Thyroid gland (tissue), 4 donors: ENCODE measurements around the gene ITFG1.

Experiments
- POLR2A ChIP-seq, 2 donors: fragments of 450-650 bp; IDR thresholded peaks; one replicate each; pipeline ENCODE4 v1.6.1; 2017; ENCODE audit warnings: antibody characterized with exemption in 2 of 2, mild to moderate bottlenecking in 2 of 2, moderate library complexity in 1 of 2
- TF ChIP-seq, protein P1 (sequence below), 6 experiments: fragments of 200-600 bp in 3 of 6; fragments of 450-650 bp in 3 of 6; sonication (generic) in 3 of 6; IDR thresholded peaks; one replicate each; pipeline ENCODE4 v1.5.1; 2016 to 2019; ENCODE audit warnings: antibody characterized with exemption in 6 of 6, mild to moderate bottlenecking in 2 of 6, inconsistent platforms in 1 of 6, moderate library complexity in 1 of 6

DNA sequence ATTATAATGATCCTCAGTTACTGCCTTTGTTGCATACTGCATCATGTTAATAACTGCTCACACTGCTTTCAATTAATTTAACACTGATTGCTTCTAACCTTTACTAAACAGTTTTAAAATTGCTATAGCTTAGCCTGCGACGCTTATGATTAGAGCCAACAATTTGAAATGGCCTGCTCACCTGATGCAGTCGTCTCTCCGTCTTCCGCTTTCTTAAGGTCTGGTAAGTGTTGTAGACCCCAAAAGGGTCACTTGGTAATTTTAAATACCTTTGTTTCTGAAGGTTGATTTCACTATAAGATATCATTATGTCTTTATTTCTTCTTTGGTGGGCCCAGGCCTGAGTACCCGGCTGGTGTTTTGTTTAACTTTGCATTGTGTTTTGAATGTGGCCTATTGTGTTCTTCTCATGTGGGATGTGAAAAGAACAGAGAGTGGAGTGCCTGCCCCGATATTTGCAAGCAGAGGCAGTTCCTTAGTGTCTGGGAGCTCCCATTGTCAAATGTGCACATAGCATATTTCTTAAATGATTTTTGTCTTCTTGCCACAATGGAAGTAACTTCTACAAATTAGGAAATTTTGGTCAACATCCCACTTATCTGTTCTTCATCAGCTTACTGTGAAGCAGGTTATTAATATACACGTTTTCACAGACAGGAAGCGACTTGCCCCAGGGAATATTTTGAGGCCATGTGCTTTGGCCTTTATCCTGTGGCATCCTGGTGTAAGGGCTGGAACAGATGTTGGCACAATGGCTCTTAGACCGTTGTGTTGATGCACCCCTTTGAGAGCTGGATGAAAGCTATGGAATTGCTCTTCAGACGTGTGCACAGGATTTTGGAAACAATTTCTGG lies 3.1 kb upstream of the ITFG1 start:
- TF ChIP-seq, protein P1, sequence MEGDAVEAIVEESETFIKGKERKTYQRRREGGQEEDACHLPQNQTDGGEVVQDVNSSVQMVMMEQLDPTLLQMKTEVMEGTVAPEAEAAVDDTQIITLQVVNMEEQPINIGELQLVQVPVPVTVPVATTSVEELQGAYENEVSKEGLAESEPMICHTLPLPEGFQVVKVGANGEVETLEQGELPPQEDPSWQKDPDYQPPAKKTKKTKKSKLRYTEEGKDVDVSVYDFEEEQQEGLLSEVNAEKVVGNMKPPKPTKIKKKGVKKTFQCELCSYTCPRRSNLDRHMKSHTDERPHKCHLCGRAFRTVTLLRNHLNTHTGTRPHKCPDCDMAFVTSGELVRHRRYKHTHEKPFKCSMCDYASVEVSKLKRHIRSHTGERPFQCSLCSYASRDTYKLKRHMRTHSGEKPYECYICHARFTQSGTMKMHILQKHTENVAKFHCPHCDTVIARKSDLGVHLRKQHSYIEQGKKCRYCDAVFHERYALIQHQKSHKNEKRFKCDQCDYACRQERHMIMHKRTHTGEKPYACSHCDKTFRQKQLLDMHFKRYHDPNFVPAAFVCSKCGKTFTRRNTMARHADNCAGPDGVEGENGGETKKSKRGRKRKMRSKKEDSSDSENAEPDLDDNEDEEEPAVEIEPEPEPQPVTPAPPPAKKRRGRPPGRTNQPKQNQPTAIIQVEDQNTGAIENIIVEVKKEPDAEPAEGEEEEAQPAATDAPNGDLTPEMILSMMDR (IDR thresholded peaks at IDR 0.05) = no peak
- no peak for TF ChIP-seq POLR2A (IDR thresholded peaks at IDR 0.05)
